GM23338 (cell line): Measurements from ENCODE around the gene PGC. TPM values are rescaled to one million over a fixed set of nuclear protein-coding genes. Genes with fewer than 3 reads are reported as not detected.

Experiments used
- ATAC-seq: fragments of 200-7000 bp; cut with Tn5 transposase; 3 replicates; pipeline ENCODE4 v1.9.1; 2020
- DNase-seq: peaks from one replicate; pipeline ENCODE4 v3.0.0-alpha.2; 2015; ENCODE audit warnings: low spot score
- H2AFZ ChIP-seq: fragments of 200-600 bp; sonication (generic); 2 replicates; pipeline ENCODE4 v1.8.0; 2016; ENCODE audit warnings: antibody characterized with exemption, mild to moderate bottlenecking, moderate library complexity
- H3F3A ChIP-seq: fragments of 200-600 bp; sonication (generic); replicated peaks from 2 replicates; pipeline ENCODE4 v1.8.0; 2017; ENCODE audit warnings: antibody characterized with exemption, mixed run types, low read depth
- H3K27ac ChIP-seq: fragments of 200-600 bp; sonication (generic); 2 replicates; pipeline ENCODE4 v1.6.1; 2016; ENCODE audit warnings: low read depth
- H3K27me3 ChIP-seq: fragments of 200-600 bp; sonication (generic); 2 replicates; pipeline ENCODE4 v1.8.0; 2016; ENCODE audit warnings: mild to moderate bottlenecking, mixed run types, moderate library complexity; ENCODE audit not compliant: insufficient read depth
- H3K36me3 ChIP-seq: fragments of 200-600 bp; sonication (generic); 2 replicates; pipeline ENCODE4 v1.8.0; 2016; ENCODE audit warnings: mild to moderate bottlenecking; ENCODE audit not compliant: insufficient read depth
- H3K4me1 ChIP-seq: fragments of 200-600 bp; sonication (generic); 2 replicates; pipeline ENCODE4 v1.8.0; 2016; ENCODE audit warnings: mild to moderate bottlenecking, moderate library complexity; ENCODE audit not compliant: insufficient read depth
- H3K4me2 ChIP-seq: fragments of 200-600 bp; sonication (generic); 2 replicates; pipeline ENCODE4 v1.7.1; 2017; ENCODE audit warnings: mixed run types
- H3K4me3 ChIP-seq: fragments of 200-600 bp; sonication (generic); 2 replicates; pipeline ENCODE4 v1.6.1; 2016; ENCODE audit warnings: mixed run types
- H3K79me2 ChIP-seq: fragments of 200-600 bp; sonication (generic); replicated peaks from 2 replicates; pipeline ENCODE4 v1.8.0; 2017; ENCODE audit warnings: mild to moderate bottlenecking; ENCODE audit not compliant: insufficient read depth
- H3K9me2 ChIP-seq: fragments of 200-600 bp; sonication (generic); 2 replicates; pipeline ENCODE4 v1.8.0; 2017; ENCODE audit not compliant: insufficient read depth
- H4K20me1 ChIP-seq: fragments of 200-600 bp; sonication (generic); replicated peaks from 2 replicates; pipeline ENCODE4 v1.8.0; 2017; ENCODE audit warnings: mild to moderate bottlenecking; ENCODE audit not compliant: insufficient read depth
- H3K27ac Mint-ChIP-seq: 2 replicates; pipeline ENCODE4 v1.8.0; 2020; ENCODE audit warnings: inconsistent platforms, mild to moderate bottlenecking, moderate library complexity, mixed read lengths
- H3K27me3 Mint-ChIP-seq: 3 replicates; pipeline ENCODE4 v1.8.0; 2022; ENCODE audit warnings: low read depth, mild to moderate bottlenecking, moderate library complexity, mixed read lengths, inconsistent platforms; ENCODE audit not compliant: insufficient read depth, poor library complexity
- H3K36me3 Mint-ChIP-seq: 3 replicates; pipeline ENCODE4 v1.8.0; 2021; ENCODE audit warnings: low read depth, mild to moderate bottlenecking, inconsistent platforms, moderate library complexity, mixed read lengths
- H3K4me1 Mint-ChIP-seq: 3 replicates; pipeline ENCODE4 v1.8.0; 2020; ENCODE audit warnings: mild to moderate bottlenecking, inconsistent platforms, mixed read lengths
- H3K4me3 Mint-ChIP-seq: 3 replicates; pipeline ENCODE4 v1.8.0; 2021; ENCODE audit warnings: moderate library complexity, mild to moderate bottlenecking, inconsistent platforms, mixed read lengths
- H3K9me3 Mint-ChIP-seq: 3 replicates; pipeline ENCODE4 v1.8.0; 2020; ENCODE audit warnings: moderate library complexity, mild to moderate bottlenecking, inconsistent platforms, mixed read lengths
- CREB1 ChIP-seq: fragments of 250-450 bp; sonication (Bioruptor Pico); IDR thresholded peaks from 2 replicates; pipeline ENCODE4 v1.5.0; 2020; ENCODE audit warnings: low read depth, mild to moderate bottlenecking, moderate library complexity
- CTCF ChIP-seq, 2 experiments: fragments of 200-600 bp in 1 of 2; sonication (generic) in 1 of 2; conservative IDR thresholded peaks; 2 replicates each; pipeline versions ENCODE4 v1.5.1 to v1.6.1; 2016 to 2017; ENCODE audit warnings: antibody characterized with exemption in 2 of 2, low read depth in 2 of 2, mild to moderate bottlenecking in 2 of 2, moderate library complexity in 1 of 2
- ETS1 ChIP-seq: IDR thresholded peaks from 2 replicates; pipeline ENCODE4 v1.6.1; 2016; ENCODE audit warnings: antibody characterized with exemption
- EZH2 ChIP-seq: fragments of 200-600 bp; sonication (generic); IDR thresholded peaks from one replicate; pipeline ENCODE4 v1.8.0; 2017; ENCODE audit warnings: antibody characterized with exemption, mild to moderate bottlenecking, low read depth; ENCODE audit not compliant: unreplicated experiment
- EZH2phosphoT487 ChIP-seq: fragments of 200-600 bp; sonication (generic); IDR thresholded peaks from one replicate; pipeline ENCODE4 v1.8.1; 2018; ENCODE audit warnings: antibody characterized with exemption; ENCODE audit not compliant: unreplicated experiment
- JUNB ChIP-seq: IDR thresholded peaks from one replicate; pipeline ENCODE4 v1.6.1; 2016; ENCODE audit warnings: antibody characterized with exemption; ENCODE audit not compliant: unreplicated experiment
- NANOG ChIP-seq: IDR thresholded peaks from 2 replicates; pipeline ENCODE4 v1.6.1; 2016; ENCODE audit warnings: antibody characterized with exemption, borderline replicate concordance
- POLR2AphosphoS5 ChIP-seq: IDR thresholded peaks from 2 replicates; pipeline ENCODE4 v1.6.1; 2016; ENCODE audit warnings: antibody characterized with exemption, low read depth
- REST ChIP-seq: IDR thresholded peaks from one replicate; pipeline ENCODE4 v1.6.1; 2018; ENCODE audit warnings: antibody characterized with exemption; ENCODE audit not compliant: unreplicated experiment
- STAT1 ChIP-seq: IDR thresholded peaks from one replicate; pipeline ENCODE4 v1.6.1; 2016; ENCODE audit warnings: antibody characterized with exemption; ENCODE audit not compliant: unreplicated experiment
- ZNF114 ChIP-seq: fragments of 250-450 bp; sonication (Bioruptor Pico); IDR thresholded peaks from 2 replicates; pipeline ENCODE4 v1.5.0; 2020; ENCODE audit warnings: mild to moderate bottlenecking, moderate library complexity
- ZNF331 ChIP-seq: fragments of 250-450 bp; sonication (Bioruptor Pico); IDR thresholded peaks from 2 replicates; pipeline ENCODE4 v1.5.0; 2020; ENCODE audit warnings: low read depth, mild to moderate bottlenecking, moderate library complexity
- ZNF462 ChIP-seq: fragments of 250-450 bp; sonication (Bioruptor Pico); IDR thresholded peaks from 2 replicates; pipeline ENCODE4 v1.5.0; 2020; ENCODE audit warnings: mild to moderate bottlenecking, moderate library complexity
- polyA plus RNA-seq: library from polyadenylated mRNA; unstranded; fragments of >200 nt; fragmentation: Nextera tagmentation; extraction: Ambion mirVana; gene quantifications from 2 replicates; pipeline ENCODE4 v1.2.1, GENCODE V29; 2016
- total RNA-seq: library from RNA; depleted of rRNA; stranded (reverse); fragments of >200 nt; shearing (Covaris generic); gene quantifications from 2 replicates; pipeline ENCODE4 v1.2.3, GENCODE V29; 2014

Gene PGC
- total and polyA plus RNA-seq, 2 experiments from 2014 or later: not detected

- no peak overlapping the region for H3K27ac ChIP-seq
- Mint-ChIP-seq H3K9me3 (no peaks in the 10 kb centered on the region), H3K27ac (no peak overlapping the region), H3K4me1 (peaks cover 4% of the 10 kb centered on the region; the same call in 2 of the 3 replicates), H3K27me3 (peaks cover 2% of the 10 kb centered on the region), H3K4me3 (no peak overlapping the region), H3K36me3 (no peaks in the 10 kb centered on the region)
- H3K4me3 ChIP-seq: no peak overlapping the region
- H3K4me1 ChIP-seq: no peaks in the 10 kb centered on the region; the same call in 1 of the 2 replicates
- H3K27me3 ChIP-seq: no peaks in the 10 kb centered on the region
- no peaks in the 10 kb centered on the region for H3K9me2 ChIP-seq
- H4K20me1 ChIP-seq: no peaks in the 10 kb centered on the region
- DNase-seq (no peak), ATAC-seq (no peak)
- no peaks in the 10 kb centered on the region for H3K79me2 ChIP-seq
- TF ChIP-seq ZNF331 (CRISPR knock-in tag) (no peak), EZH2phosphoT487 (no peak), NANOG (no peak), STAT1 (no peak), ETS1 (no peak), ZNF462 (CRISPR knock-in tag) (no peak), CTCF (conservative IDR thresholded peaks at IDR 0.05; ENCODE audit: low read depth in 2 of 2) (no peak), EZH2 (no peak), POLR2AphosphoS5 (no peak), REST (no peak), ZNF114 (CRISPR knock-in tag) (no peak), JUNB (no peak), CREB1 (no peak)
- H2AFZ ChIP-seq: no peak overlapping the region
- no peaks in the 10 kb centered on the region for H3K36me3 ChIP-seq
- H3K4me2 ChIP-seq: no peak overlapping the region
- H3F3A ChIP-seq: no peaks in the 10 kb centered on the region
Measured at GRCh38 chr6:41744236-41744787, 2.9 kb downstream of the PGC start.
